HG03097 (cell line): ENCODE measurements around the gene CCDC83.

ENCODE experiments used
- ATAC-seq: cut with Tn5 transposase; IDR thresholded peaks from one replicate; pipeline ENCODE4 v1.9.1; 2021; ENCODE audit not compliant: unreplicated experiment, low FRiP score

The CCDC83 gene

DNA sequence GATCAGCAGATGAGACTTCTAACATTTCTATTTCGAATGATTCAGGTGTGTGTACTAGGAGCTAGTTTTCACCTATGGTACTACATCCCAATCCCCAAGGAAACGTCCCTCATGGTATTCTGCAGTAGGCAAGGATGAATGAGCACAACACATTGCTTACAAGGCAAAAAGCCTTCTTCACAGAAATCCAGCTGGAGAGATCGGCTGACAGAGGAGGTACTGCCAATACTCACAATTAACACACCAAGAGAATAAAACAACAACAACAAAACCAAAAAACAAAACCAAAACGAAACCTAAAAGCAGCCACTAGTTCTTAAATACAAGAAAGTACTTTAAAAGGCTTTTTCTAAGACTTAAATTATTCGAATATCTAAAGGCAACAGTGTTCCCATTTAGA is 112.3 kb downstream of the CCDC83 start:
- no peak for ATAC-seq
